DMS153 treated with DMSO at 0.1 percent for 48 hours (cell line): ENCODE measurements around the gene PNLIP.

Source experiments
- DNase-seq: peaks from one replicate; lab custom pipeline; 2025; ENCODE audit not compliant: unreplicated experiment; lab: John Stamatoyannopoulos, UW

PNLIP gene

DNA sequence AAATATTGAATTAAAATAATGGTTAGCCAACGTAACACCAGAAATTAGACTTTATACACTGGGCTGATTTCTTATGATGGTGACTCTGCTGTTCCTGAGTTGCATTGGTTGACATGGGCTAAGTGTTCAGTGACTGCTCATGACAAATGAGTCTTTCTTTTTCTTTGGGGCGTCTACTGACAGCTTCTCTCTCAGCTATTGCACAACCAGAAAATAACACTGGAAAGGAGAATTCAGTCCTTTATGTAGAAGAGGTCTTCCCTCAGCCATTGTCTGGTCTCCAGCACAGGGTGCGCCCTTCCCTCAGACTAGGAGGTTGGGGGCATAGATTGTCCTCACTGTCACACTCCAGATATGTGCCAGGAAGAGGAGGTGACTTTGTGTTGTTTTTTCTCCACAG is 21.6 kb downstream of the PNLIP start:
- no peak for DNase-seq

DNA sequence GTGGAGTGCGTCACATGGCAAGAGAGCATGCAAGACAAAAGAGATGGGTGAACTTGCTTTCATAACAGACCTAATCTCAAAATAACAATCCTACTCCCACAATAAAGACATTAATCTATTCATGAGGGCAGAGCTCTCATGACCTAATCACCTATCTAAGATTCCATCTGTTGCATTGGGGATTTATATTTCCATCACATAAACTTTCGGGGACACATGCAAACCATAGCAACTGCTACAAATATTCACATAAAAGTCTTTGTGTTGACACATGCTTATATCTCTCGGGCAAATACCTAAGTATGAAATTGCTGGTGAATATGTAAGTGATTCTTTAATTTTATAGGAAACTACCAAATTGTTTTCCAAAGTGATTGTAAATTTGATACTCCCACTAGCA is 29.1 kb downstream of the PNLIP start:
- DNase-seq: no peak

DNA sequence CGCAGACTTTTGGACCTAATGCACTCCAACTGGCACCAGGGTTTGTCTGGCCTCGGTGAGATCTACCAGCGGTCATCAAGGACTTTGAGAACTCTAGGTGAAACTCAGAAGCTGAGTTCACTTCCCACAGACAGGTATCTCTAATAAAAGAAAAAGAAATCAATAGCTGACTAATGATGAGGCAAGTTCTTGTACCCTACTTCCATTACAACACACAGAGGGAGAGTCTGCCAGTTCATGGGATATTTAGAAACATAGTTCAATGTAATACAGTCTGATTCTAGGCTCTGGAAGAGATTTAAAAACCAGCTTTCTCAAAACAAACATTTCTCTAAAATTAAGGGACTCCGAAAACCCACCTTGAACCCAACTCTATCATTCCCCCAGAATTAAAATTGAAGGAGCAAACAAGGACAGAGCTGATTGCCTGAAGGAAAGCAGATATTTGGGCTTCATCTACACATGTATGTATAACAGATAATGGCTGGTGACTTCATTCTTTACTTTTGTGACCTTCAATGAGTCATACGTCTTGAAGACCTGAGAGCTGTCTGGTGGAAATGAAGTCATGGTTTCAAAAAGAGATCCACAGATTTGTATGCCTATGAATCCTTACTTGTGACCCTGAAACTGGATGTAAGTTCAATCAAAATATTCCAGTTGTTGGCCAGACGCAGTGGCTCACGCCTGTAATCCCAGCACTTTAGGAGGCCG is 42.3 kb downstream of the PNLIP start:
- no peak for DNase-seq

DNA sequence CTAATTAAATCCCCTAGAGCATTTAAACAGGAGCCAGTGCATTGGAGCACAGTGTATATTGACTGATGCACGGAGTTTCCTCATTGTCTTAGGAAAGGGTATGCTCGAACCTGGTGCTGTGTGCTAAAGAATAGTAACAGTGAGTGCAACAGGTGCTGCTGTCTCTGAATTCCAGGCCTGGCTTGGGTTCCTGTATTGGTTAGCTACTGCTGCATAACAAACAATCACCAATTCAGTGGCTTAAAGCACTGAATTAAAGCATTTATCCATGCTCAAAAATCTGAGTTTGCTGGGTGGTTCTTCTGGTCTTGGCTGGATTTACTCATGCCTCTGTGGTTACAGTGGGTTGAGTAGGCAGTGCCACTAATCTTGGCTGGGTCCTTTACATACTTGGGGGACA is 43.3 kb downstream of the PNLIP start:
- DNase-seq: no peak

DNA sequence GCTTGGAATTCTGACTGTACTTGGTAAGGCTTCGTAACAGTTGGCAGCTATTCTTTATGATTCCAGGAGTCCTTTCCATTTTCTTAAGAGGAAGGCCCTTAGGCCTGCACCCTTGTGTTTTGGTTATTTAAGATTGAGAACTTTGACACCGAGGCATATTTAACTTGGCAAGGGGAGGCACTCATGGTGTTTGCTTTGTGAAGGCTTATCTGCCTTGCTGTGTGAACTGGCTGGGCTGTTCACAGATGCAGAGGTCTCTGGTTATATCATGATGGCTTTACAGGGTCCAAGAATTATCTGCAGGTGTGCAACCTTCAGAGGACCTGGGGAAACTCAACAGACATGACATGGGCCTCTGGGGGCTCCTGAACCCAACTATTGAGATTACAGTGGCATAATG is 44.2 kb downstream of the PNLIP start:
- no peak for DNase-seq

DNA sequence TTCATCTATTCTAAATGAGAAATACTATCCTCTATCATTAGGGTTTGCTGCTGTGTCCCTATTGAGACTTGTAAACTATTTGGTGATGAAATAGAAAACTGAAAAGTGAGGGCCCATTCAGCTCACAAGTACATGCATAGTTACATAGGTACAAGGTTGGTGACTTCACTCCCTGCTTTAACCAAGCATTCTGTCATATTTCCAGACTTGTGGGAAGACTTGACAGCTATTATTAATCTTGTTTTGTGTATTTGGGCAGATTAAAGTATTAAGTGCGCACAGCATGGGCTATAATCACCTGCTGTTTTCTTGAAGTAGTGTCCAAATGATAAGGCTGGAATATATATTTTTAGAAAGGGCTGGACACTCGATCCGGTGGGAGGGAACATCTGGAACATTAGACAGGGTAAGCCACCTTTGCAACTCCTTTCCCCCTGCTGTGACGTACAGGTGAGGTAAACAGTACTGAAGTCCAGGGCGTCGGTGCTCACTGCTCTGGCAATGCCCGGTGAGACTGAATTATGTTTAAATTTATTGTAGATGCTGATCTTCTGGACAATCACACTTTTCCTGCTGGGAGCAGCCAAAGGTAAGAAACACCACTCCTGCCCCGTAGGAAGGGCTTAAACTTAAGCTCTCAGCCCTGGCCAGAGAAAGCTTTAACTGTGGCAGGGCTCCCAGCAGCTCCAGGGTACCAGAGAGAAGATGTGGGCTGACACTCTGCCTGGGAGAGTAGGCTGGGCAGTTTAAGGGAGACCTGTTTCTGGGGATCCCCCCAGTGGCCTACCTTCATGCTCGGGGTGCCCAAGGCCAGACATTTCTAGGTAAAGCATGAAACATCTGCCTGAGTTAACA is 45.1 kb downstream of the PNLIP start, which contains the start of gene PNLIPRP1:
Gene PNLIPRP1 (plus strand): TSS at position 370 of the 855 bp plus-strand sequence. CDS start 171 bp downstream, at position 541.
- DNase-seq: no peak

DNA sequence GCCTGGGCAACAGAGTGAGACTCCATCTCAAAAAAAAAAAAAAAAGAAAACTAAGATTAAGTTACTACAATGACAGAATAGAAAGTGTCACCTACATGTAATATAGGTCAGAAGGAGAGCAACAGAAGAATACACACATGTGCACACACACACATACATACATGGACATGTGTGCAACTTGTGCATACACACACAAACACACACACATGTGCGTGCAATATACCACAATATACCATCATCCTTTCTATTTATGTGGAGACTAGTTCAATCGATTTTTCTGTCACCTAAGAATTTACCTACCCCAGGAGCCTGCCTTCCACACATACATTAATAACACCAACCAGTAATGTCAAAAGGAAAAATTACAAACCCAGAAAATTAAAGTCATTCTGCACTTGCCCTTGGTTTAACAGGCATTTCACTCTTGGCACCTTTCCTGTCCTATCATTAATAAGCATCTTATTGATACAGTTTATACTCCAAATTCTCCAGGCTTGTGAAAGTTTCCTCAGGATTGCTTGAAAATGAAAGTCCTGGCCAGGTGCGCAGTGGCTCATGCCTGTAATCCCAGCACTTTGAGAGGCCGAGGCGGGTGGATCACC is 47.5 kb downstream of the PNLIP start:
- DNase-seq: no peak

DNA sequence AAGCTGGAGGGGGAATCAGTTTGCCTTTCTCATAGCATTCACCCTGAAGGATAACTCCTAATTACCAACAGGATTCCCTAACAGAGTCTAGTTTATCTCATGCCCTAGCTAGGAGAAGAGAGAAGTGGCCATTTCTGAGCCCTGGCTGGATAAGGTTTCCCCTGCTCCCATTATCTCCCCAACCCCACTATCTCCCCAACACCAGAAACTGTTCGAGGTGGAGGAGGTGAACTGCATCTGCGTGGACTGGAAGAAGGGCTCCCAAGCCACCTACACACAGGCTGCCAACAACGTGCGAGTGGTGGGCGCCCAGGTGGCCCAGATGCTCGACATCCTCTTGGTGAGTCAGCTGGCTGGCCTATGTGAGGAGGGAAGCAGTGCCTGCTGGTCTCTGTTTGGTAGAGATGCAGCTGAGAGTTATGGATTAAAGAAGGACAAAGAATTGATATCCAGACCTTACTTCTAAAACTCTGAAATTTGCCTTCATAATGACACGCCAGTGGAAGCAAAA is 48.8 kb downstream of the PNLIP start:
- DNase-seq: no peak

DNA sequence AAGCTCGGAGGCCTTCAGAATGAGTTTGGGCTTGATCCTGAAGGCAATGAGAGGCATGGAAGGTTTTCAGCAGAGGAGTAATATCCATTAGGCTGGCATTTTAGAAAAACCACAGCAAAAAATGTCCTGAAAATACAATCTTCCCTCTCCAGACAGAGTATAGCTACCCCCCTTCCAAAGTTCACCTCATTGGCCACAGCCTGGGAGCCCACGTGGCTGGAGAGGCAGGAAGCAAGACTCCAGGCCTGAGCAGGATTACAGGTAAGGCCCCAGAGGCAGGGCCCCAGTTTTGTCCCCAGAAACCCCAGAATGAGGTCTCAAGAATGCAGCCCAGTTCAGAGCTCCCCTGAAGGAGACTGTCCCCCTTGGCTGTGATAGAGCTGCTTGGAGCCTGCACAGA is 50.3 kb downstream of the PNLIP start:
- DNase-seq: no peak

DNA sequence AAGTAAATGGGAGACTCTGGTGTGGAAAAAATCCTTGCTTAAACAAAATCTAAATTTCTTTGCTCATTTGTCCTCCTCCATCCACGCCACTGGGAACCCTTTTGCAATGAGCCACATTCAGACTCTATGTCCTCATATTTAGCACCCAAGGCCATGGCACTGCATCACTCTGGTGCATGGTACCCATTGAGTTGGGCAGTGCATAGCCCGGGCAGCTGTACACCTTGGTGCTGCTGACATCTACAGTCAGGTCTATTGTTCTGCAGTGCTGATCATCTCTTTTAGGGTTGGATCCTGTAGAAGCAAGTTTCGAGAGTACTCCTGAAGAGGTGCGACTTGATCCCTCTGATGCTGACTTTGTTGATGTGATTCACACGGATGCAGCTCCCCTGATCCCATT is 51.8 kb downstream of the PNLIP start:
- no peak for DNase-seq

DNA sequence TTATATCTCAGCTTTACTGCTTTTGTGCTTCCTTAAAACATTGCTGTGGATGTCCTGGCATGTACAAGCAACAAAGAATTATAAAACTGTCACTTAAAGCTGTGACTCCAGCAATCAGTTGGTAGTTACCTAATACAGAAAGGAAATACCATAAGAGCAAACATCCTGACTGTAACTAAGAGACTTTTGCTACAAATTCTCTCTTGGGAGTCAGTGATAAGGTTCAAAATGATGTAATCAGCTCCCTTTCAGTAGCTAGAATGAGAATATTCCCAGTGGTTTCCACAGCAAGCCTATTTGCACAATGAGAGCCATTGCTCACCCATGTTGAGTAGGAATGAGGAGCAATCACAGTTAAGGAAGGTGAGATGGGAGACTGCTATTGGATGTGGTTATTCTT is 52.6 kb downstream of the PNLIP start:
- no peak for DNase-seq

DNA sequence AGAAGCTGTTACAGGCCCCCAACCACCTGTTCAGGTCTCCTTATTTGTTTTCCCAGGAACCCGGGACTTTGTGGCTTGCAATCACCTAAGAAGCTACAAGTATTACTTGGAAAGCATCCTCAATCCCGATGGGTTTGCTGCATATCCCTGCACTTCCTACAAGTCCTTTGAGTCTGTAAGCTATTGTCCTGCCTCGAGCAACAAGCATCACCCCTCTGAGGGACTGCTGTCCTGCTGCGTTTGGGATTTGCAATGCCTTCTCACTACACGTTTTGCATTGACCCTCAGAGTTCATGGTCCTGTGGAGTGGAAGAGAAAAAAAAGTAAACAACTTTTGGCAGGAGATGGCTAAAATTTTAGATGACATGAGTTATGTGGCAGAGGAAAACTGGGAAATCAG is 54.3 kb downstream of the PNLIP start:
- no peak for DNase-seq

DNA sequence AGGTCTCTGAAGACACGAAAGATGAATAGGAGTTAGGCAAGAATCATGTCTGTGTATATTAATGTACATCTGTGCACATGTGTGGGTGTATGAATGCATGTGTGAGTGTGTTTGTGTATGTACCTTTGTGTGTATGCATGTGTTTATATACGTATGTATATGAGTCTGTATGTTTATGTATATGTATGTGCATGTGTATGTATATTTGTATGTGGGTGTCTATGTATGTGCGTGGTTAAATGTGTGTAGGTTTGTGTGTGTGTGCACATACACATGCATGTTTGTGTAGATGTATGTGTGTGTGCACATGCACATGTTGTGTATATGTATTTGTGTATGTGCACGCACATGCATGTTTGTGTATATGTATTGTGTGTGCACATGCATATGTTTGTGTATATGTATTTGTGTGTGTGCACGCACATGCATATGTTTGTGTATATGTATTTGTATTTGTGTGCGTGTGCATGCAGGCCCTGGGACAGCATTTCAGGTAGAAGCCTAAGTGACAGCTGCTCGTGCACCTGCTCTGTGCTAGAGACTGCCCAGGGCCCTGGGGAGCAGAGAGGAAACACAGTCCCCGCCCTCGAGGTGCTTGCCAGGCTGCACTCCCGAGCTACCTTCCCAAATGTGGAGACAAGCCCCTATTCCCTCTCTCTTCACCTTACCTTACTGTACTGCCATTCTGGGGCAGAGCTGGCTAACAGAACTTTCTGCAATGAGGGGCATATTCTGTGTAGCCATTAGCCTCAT is 57.1 kb downstream of the PNLIP start:
- DNase-seq: no peak

DNA sequence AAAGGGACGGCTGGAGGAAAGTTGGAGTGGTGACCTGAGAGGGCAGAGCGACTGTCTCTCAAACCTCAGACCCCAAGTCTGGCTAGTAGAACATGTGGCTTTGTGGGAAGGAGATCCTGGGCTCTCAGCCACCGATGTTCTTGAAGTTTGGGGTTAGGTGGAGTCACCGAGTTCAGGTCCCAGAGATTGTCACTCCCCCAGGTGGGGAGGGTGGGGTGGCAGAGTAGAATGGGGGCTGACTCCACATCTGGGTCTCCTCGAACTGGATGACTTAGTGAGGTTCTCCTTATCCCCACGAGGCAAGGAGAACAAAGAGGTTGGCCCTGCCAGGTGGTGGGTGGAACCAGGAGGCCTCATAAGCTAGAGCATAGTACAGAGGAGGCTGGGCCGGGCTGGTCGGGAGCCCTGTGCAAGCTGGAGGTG is 60.3 kb downstream of the PNLIP start:
- DNase-seq: no peak

DNA sequence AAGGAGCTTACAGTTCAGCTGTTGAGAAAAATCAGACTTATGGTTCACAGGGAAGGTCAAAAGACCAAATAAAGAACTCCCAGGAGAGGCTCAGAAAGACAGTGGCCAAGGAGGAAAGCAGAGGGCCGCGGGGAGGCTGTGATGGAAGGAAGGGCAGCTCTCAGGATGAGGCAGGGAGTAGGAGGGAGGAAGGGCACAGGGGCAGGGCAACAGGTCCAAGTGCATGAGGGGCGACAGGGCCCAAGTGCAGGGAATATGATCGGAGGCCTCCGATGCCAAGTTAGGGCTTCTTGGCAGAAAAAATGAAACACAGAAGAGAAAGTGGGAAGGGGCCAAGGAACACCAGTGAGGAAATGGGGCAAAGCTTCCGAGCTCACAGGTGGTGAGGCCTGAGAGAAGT is 61.6 kb downstream of the PNLIP start:
- DNase-seq: no peak

DNA sequence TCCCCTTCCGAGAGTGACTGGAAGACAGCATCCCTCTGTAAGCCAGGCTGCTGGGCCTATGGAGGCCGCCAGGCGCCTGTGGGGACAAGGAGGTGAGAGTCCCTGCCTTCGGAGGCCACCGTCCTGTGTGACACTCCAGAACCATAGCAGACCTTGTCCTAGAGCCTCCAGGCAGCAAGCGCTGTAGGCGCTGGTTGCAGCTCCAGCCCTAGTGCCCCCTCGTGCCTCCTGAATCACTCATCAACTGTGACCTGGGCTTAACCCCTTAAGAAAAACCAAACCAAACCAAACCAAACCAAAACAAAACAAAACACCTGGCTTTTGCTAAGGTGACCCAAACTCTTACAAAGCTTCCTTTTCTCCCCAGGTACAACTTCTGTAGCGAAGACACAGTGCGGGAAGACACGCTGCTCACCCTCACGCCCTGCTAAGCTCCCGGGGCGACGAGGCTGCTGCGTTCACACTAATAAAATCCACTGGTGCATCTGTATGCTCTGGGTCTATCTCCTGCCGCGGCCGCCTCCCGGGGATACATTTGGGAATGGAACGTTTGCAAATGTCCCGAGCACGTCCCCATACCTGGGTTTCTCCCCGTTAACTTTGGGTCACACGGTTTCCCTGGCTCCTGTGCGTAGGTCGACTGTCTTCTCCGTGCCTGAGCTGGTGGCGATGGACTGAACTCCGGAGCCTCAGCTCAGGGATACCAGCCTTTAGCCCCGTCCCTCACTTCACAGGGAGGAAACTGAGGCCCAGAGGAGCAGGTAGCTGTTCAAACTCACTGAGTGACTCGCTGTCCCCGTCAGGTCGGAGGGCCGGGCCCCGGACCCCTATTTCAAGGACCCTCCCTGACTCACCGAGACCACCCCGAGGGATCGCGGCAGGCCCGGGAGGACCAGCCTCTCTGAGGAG is 63.2 kb downstream of the PNLIP start:
- DNase-seq: no peak

DNA sequence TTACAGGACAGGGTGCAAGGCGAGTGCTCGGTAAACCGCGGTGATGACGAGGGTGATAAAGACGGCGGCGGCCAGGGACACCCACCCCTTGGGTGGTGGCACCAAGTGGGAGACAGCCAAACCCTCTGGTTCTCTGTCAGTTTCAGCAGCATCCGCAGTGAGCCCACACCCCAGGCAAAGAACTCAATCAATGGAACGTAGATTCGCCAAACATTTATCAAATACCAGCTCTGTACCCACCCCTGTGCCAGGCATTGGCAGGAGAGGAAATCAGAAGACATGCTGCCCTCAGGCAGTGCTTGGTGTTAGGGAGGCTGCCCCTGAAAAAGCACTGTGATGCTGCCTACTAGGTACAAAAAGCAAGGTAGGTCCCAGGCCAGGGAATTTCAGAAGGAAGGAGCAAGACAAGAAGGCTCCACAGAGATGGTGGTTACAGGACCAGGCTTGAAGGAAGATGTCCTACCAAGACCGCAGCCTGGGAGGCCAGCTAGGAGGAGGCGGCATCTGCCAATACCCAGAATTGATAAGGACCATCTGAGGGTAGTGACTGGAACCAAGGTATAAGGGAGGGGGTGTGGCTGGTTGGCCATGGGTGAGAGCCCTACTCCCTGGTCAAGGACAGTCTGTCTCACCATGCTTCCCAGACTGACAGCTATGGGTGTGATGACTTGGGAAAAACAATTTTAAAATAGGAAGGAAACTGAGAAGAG is 64.9 kb downstream of the PNLIP start:
- no peak for DNase-seq

DNA sequence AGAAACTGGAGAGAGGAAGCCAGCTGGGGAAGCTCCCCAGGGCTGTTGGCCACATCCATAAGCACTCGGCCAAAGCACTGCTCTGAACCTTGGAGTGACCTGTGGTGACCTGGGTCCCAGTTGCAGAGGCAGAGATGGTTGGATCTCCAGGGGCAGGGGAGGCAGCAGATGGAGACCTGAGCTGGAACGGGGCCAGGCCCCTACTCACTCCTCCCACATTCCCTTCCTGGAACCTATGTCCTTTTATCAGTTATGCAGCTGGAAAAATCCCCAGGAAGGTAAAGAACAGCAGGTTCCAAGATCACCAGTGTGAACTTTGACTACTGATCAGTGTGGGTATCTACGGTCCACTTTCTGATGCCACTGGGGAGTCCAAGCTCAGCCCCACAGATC is 65.4 kb downstream of the PNLIP start:
- no peak for DNase-seq

DNA sequence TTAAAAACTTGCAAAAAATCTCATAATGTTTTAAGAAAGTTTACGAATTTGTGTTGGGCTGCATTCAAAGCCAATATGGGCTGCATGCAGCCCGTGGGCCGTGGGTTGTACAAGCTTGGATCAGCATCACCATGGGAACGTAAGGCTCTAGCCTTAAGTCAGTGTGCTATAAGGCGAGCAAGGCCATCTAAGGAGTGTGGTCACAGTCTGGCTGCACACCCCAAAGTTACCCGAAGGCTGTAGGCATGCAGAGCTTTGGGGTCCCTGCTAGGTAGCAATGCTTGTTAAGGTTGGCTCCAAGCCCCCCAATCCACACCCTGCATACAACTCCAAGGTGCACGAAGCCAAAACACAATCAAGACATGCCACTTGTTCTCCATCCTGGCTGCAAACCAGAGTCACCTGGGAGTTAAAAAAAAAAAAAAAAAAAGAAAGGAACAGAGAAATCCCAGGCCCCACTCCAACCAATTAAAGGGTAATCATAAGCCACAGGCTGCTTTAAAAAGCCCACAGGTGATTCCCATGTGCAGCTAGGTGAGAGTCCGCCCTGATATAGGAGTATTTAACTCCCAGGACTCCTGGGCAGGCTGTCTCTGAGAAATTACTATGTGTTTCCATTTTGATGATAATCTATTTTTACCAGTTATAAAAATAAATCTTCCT is 66.5 kb downstream of the PNLIP start:
- no peak for DNase-seq
